Measurements from ENCODE around the gene CERS6. TPM values are rescaled to one million over a fixed set of nuclear protein-coding genes. Genes with fewer than 3 reads are reported as not detected.

The CERS6 gene
- polyA plus RNA-seq, 1 donor from 2014 or later, result 59.3 TPM

GRCh38 chr2:168468354-168468753, 12.3 kb downstream of the CERS6 start:
- Histone ChIP-seq H3K9ac (ENCODE audit: low read length) (no peak overlapping the region), H2AFZ (ENCODE audit: low read depth, low read length) (no peak overlapping the region), H3K9me2 (ENCODE audit: insufficient read depth, low read length) (no peaks in the 10 kb centered on the region), H3K79me2 (replicated peaks; ENCODE audit: insufficient read depth, low read length) (peaks cover 74% of the 10 kb centered on the region), H3K4me2 (ENCODE audit: low read length) (no peak overlapping the region), H3K9me3 (ENCODE audit: low read length) (no peaks in the 10 kb centered on the region), H3K4me3 (ENCODE audit: low read length) (no peak overlapping the region), H3F3A (ENCODE audit: insufficient read depth, low read length, poor library complexity, severe bottlenecking) (no peaks in the 10 kb centered on the region), H4K20me1 (ENCODE audit: insufficient read depth) (no peaks in the 10 kb centered on the region), H3K27ac (ENCODE audit: low read length) (no peak overlapping the region), H3K36me3 (ENCODE audit: insufficient read depth, low read length) (no peaks in the 10 kb centered on the region), H3K27me3 (ENCODE audit: insufficient read depth, low read depth, low read length) (no peaks in the 10 kb centered on the region)
- no peak for TF ChIP-seq EZH2 (IDR thresholded peaks at IDR 0.05; ENCODE audit: borderline replicate concordance, insufficient read depth, low read length, poor library complexity, severe bottlenecking)
- TF ChIP-seq POLR2AphosphoS5 (IDR thresholded peaks at IDR 0.05), result no peak
- TF ChIP-seq SMC3 (conservative IDR thresholded peaks at IDR 0.05; ENCODE audit: poor library complexity), result no peak
- TF ChIP-seq REST (IDR thresholded peaks at IDR 0.05; ENCODE audit: borderline replicate concordance), result no peak

GRCh38 chr2:168469281-168469988, 13.4 kb downstream of the CERS6 start:
- no peak overlapping the region for H3K27ac ChIP-seq (ENCODE audit: low read length)
- H3K9ac ChIP-seq (ENCODE audit: low read length), result no peak overlapping the region
- TF ChIP-seq SMC3 (conservative IDR thresholded peaks at IDR 0.05; ENCODE audit: poor library complexity), result no peak
- TF ChIP-seq EZH2 (IDR thresholded peaks at IDR 0.05; ENCODE audit: borderline replicate concordance, insufficient read depth, low read length, poor library complexity, severe bottlenecking), result no peak
- TF ChIP-seq CTCF (IDR thresholded peaks at IDR 0.05; ENCODE audit: poor library complexity, severe bottlenecking), result no peak
- no peak for TF ChIP-seq RAD21 (conservative IDR thresholded peaks at IDR 0.05)
- TF ChIP-seq POLR2AphosphoS5 (IDR thresholded peaks at IDR 0.05), result no peak
- no peak for TF ChIP-seq REST (IDR thresholded peaks at IDR 0.05; ENCODE audit: borderline replicate concordance)
- TF ChIP-seq TAF1 (IDR thresholded peaks at IDR 0.05; ENCODE audit: low read depth), result no peak
- no peak for TF ChIP-seq EP300 (conservative IDR thresholded peaks at IDR 0.05; ENCODE audit: poor library complexity, severe bottlenecking)
- no peak for TF ChIP-seq MXI1 (conservative IDR thresholded peaks at IDR 0.05; ENCODE audit: poor library complexity, severe bottlenecking)
- no peak overlapping the region for H3K4me2 ChIP-seq (ENCODE audit: low read length)
- no peaks in the 10 kb centered on the region for H3K36me3 ChIP-seq (ENCODE audit: insufficient read depth, low read length)
- H3K9me3 ChIP-seq (ENCODE audit: low read length), result no peaks in the 10 kb centered on the region
- H3K79me2 ChIP-seq (replicated peaks; ENCODE audit: insufficient read depth, low read length), result peaks cover 64% of the 10 kb centered on the region
- no peaks in the 10 kb centered on the region for H3K27me3 ChIP-seq (ENCODE audit: insufficient read depth, low read depth, low read length)
- H3K9me2 ChIP-seq (ENCODE audit: insufficient read depth, low read length), result no peaks in the 10 kb centered on the region
- H2AFZ ChIP-seq (ENCODE audit: low read depth, low read length), result no peak overlapping the region
- no peaks in the 10 kb centered on the region for H4K20me1 ChIP-seq (ENCODE audit: insufficient read depth)
- H3F3A ChIP-seq (ENCODE audit: insufficient read depth, low read length, poor library complexity, severe bottlenecking), result no peaks in the 10 kb centered on the region
- H3K4me3 ChIP-seq (ENCODE audit: low read length), result no peak overlapping the region
